Endothelial cell of umbilical vein (primary cell): ENCODE data around the gene CMBL. TPM values are rescaled to one million over a fixed set of nuclear protein-coding genes. Genes with fewer than 3 reads are reported as not detected.

Experiments used
- BruUV-seq: library from RNA; stranded (reverse); fragments of 400-500 nt; replicated peaks from 2 replicates; lab custom pipeline; 2021; lab: Mats Ljungman, UMichigan
- CTCF ChIA-PET: fragments of 300-600, 350-600 bp; sonication (Branson Sonifier 250); formaldehyde crosslinking; loops from one replicate; lab custom pipeline; 2021; ENCODE audit warnings: antibody characterized with exemption, inconsistent platforms; lab: Charles Lee
- POLR2A ChIA-PET: fragments of 300-600, 350-600 bp; sonication (Branson Sonifier 250); formaldehyde crosslinking; loops from one replicate; lab custom pipeline; 2021; ENCODE audit warnings: antibody characterized with exemption, inconsistent platforms; lab: Charles Lee
- DNase-seq: peaks from one replicate; pipeline ENCODE4 v3.0.0-alpha.2; 2011; ENCODE audit warnings: low read depth, low spot score
- FAIRE-seq: peaks from 2 replicates; lab custom pipeline; 2011; peaks lifted over from hg19 to GRCh38; lab: Jason Lieb, UNC
- H2AFZ ChIP-seq: 2 replicates; pipeline ENCODE4 v1.6.0; 2012; ENCODE audit warnings: low read depth, low read length, control low read depth, inconsistent platforms
- H3K27ac ChIP-seq: 2 replicates; pipeline ENCODE4 v1.5.1; 2011; ENCODE audit warnings: low read depth, mild to moderate bottlenecking, control low read depth, low read length, moderate library complexity; ENCODE audit not compliant: insufficient read depth
- H3K27me3 ChIP-seq, 2 experiments: 2 replicates each; pipeline versions ENCODE4 v1.6.0 to v1.6.1; 2011; ENCODE audit warnings: low read length in 2 of 2, mixed read lengths in 1 of 2; ENCODE audit not compliant: control insufficient read depth in 2 of 2, insufficient read depth in 2 of 2
- H3K36me3 ChIP-seq, 2 experiments: 2 replicates in 1 of 2; 3 replicates in 1 of 2; pipeline ENCODE4 v1.5.1; 2011; ENCODE audit warnings: low read length in 2 of 2, mild to moderate bottlenecking in 1 of 2, moderate library complexity in 1 of 2; ENCODE audit not compliant: control insufficient read depth in 2 of 2, insufficient read depth in 2 of 2; ENCODE audit errors: extremely low read depth in 1 of 2
- H3K4me1 ChIP-seq: 3 replicates; pipeline ENCODE4 v1.5.1; 2011; ENCODE audit warnings: mild to moderate bottlenecking, low read length; ENCODE audit not compliant: control insufficient read depth, insufficient read depth; ENCODE audit errors: extremely low read depth
- H3K4me2 ChIP-seq: 2 replicates; pipeline ENCODE4 v1.6.1; 2011; ENCODE audit warnings: low read length, control low read depth, mixed read lengths; ENCODE audit not compliant: insufficient read depth
- H3K4me3 ChIP-seq, 3 experiments: fragments of 200-600 bp in 1 of 3; sonication (generic), shearing (Covaris generic) in 1 of 3; replicated peaks in 1 of 3; 2 replicates each; pipeline ENCODE4 v1.5.1; 2011 to 2016; ENCODE audit warnings: control low read depth in 3 of 3, low read length in 3 of 3, mild to moderate bottlenecking in 2 of 3, inconsistent platforms in 1 of 3, low read depth in 1 of 3, moderate library complexity in 1 of 3; ENCODE audit not compliant: insufficient read depth in 1 of 3
- H3K79me2 ChIP-seq: 2 replicates; pipeline ENCODE4 v1.6.0; 2012; ENCODE audit warnings: low read length, inconsistent platforms; ENCODE audit not compliant: control insufficient read depth, insufficient read depth
- H3K9ac ChIP-seq: replicated peaks from 2 replicates; pipeline ENCODE3; 2011; ENCODE audit warnings: low read length, control low read depth; ENCODE audit not compliant: insufficient read depth; ENCODE audit errors: extremely low read depth
- H3K9me1 ChIP-seq: replicated peaks from 3 replicates; pipeline ENCODE4 v1.6.0; 2011; ENCODE audit warnings: mild to moderate bottlenecking, low read length; ENCODE audit not compliant: control insufficient read depth, insufficient read depth; ENCODE audit errors: extremely low read depth
- H3K9me3 ChIP-seq: replicated peaks from 2 replicates; pipeline ENCODE4 v1.5.1; 2012; ENCODE audit warnings: low read length, inconsistent platforms; ENCODE audit not compliant: control insufficient read depth, insufficient read depth
- H4K20me1 ChIP-seq: replicated peaks from 2 replicates; pipeline ENCODE3; 2011; ENCODE audit warnings: mild to moderate bottlenecking, low read length; ENCODE audit not compliant: control insufficient read depth, insufficient read depth; ENCODE audit errors: extremely low read depth
- FOS ChIP-seq: IDR thresholded peaks from 2 replicates; pipeline ENCODE4 v1.6.1; 2011; ENCODE audit warnings: mild to moderate bottlenecking, low read length, moderate library complexity, borderline replicate concordance; ENCODE audit not compliant: insufficient read depth
- GATA2 ChIP-seq: IDR thresholded peaks from 2 replicates; pipeline ENCODE4 v1.7.0; 2011; ENCODE audit warnings: low read depth, mild to moderate bottlenecking, moderate library complexity, mixed read lengths, low read length; ENCODE audit not compliant: insufficient read length, insufficient read depth
- JUN ChIP-seq: IDR thresholded peaks from 2 replicates; pipeline ENCODE4 v1.6.1; 2011; ENCODE audit warnings: borderline replicate concordance, low read depth; ENCODE audit not compliant: insufficient read length, insufficient read depth
- POLR2A ChIP-seq: IDR thresholded peaks from 2 replicates; pipeline ENCODE4 v1.6.1; 2012; ENCODE audit warnings: low read depth, mild to moderate bottlenecking, control low read depth, low read length
- POLR2AphosphoS5 ChIP-seq: IDR thresholded peaks from 2 replicates; pipeline ENCODE4 v1.6.1; 2012; ENCODE audit warnings: low read depth, mild to moderate bottlenecking, control low read depth, low read length, moderate library complexity; ENCODE audit not compliant: insufficient read depth
- dilution Hi-C: fragments of 300-500 bp; cut with MboI; formaldehyde crosslinking; loops from one replicate; pipeline ENCODE4 v1.15.0; 2019; ENCODE audit warnings: low sequenced_read_pairs; ENCODE audit not compliant: extremely low pct_ligation_motif_present
- intact Hi-C: fragments of 100-400 bp; cut with micrococcal nuclease; formaldehyde crosslinking; loops from one replicate; pipeline ENCODE4 v1.10.0; 2022
- polyA plus RNA-seq, 4 experiments: library from polyadenylated mRNA; depleted of rRNA in 3 of 4; stranded (reverse) in 3 of 4; unstranded in 1 of 4; fragments of >200 nt; gene quantifications; 2 replicates each; pipeline versions ENCODE4 v1.2.1 to v1.2.3, GENCODE V29; 2011 to 2012; ENCODE audit warnings: missing spikeins in 1 of 4
- total RNA-seq: library from RNA; stranded (reverse); gene quantifications from 2 replicates; pipeline ENCODE4 v1.2.3, GENCODE V29; 2021
- TF ChIP-seq, protein P1 (sequence below), 2 donors: IDR thresholded peaks; 1 replicate in 1 of 2; 2 replicates in 1 of 2; pipeline ENCODE4 v1.5.1; 2011; ENCODE audit warnings: low read length in 2 of 2, mild to moderate bottlenecking in 2 of 2, moderate library complexity in 2 of 2, control low read depth in 1 of 2, inconsistent platforms in 1 of 2, low read depth in 1 of 2; ENCODE audit not compliant: insufficient read depth in 1 of 2; ENCODE audit errors: extremely low read depth in 1 of 2

Gene CMBL
- total and polyA plus RNA-seq, 2 donors (not counting 3 experiments of a cell fraction or from before 2014, with no cell fraction given), result 15.9 to 19.8 TPM

DNA sequence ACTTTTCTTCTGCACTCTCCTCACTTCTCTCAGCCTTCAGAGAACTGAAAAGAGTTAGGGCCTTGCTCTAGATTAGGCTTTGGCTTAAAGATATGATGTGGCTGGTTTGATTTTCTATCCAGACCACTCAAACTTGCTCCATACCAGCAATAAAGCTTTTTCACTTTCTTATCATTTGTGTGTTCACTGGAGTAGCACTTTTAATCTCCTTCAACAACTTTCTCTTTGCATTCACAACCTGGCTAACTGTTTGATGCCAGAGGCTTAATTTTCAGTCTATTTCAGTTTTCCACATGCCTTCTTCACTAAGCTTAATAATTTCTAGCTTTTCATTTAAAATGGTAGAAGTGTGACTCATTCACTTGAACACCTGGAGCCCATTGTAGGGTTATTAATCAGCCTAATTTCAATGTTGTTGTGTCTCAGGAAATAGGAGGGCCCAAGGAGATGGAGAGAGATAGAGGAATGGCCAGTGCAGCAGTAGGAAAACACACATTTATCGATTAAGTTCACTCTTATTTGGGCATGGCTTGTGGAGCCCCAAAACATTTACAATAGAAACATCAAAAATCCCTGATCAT is 64.0 kb downstream of the CMBL start:
- Histone ChIP-seq H4K20me1 (no peaks in the 10 kb centered on the region), H3K4me1 (peaks cover 2% of the 10 kb centered on the region), H3K36me3 (no peaks in the 10 kb centered on the region), H2AFZ (no peak overlapping the region), H3K9me1 (no peaks in the 10 kb centered on the region), H3K79me2 (peaks cover 5% of the 10 kb centered on the region), H3K4me2 (no peak overlapping the region), H3K9ac (no peak overlapping the region), H3K4me3 (no peak overlapping the region), H3K27ac (no peak overlapping the region), H3K9me3 (no peaks in the 10 kb centered on the region), H3K27me3 (no peaks in the 10 kb centered on the region)
- ChIA-PET CTCF (no interaction called here), POLR2A (no interaction called here)
- intact Hi-C loops, result no loop called here
- no TSS peak for BruUV-seq
- FAIRE-seq (no peak), DNase-seq (no peak)
- dilution Hi-C loops, result no loop called here
- TF ChIP-seq, protein P1, sequence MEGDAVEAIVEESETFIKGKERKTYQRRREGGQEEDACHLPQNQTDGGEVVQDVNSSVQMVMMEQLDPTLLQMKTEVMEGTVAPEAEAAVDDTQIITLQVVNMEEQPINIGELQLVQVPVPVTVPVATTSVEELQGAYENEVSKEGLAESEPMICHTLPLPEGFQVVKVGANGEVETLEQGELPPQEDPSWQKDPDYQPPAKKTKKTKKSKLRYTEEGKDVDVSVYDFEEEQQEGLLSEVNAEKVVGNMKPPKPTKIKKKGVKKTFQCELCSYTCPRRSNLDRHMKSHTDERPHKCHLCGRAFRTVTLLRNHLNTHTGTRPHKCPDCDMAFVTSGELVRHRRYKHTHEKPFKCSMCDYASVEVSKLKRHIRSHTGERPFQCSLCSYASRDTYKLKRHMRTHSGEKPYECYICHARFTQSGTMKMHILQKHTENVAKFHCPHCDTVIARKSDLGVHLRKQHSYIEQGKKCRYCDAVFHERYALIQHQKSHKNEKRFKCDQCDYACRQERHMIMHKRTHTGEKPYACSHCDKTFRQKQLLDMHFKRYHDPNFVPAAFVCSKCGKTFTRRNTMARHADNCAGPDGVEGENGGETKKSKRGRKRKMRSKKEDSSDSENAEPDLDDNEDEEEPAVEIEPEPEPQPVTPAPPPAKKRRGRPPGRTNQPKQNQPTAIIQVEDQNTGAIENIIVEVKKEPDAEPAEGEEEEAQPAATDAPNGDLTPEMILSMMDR (IDR thresholded peaks at IDR 0.05; ENCODE audit: extremely low read depth in 1 of 2, insufficient read depth in 1 of 2, low read depth in 1 of 2, low read length in 2 of 2), result no peak
- TF ChIP-seq FOS (no peak), JUN (no peak), GATA2 (peak; percentile 14)

GRCh38 chr5:10235350-10235749 is 72.4 kb downstream of the CMBL start:
- ChIA-PET CTCF (no interaction called here), POLR2A (no interaction called here)
- intact Hi-C loops, result no loop called here
- H4K20me1 ChIP-seq, result no peaks in the 10 kb centered on the region
- no peaks in the 10 kb centered on the region for H3K79me2 ChIP-seq
- DNase-seq (no peak), FAIRE-seq (no peak)
- dilution Hi-C loops, result no loop called here
- no TSS peak for BruUV-seq
- H3K27ac ChIP-seq, result no peak overlapping the region
- H3K9me3 ChIP-seq, result no peaks in the 10 kb centered on the region
- peaks cover 2% of the 10 kb centered on the region in 2 experiments for H3K36me3 ChIP-seq
- no peak for TF ChIP-seq POLR2A
- TF ChIP-seq FOS, result no peak
- TF ChIP-seq GATA2, result no peak
- TF ChIP-seq, protein P1 (IDR thresholded peaks at IDR 0.05; ENCODE audit: extremely low read depth in 1 of 2, insufficient read depth in 1 of 2, low read depth in 1 of 2, low read length in 2 of 2), result no peak
- TF ChIP-seq POLR2AphosphoS5, result no peak
- no peak for TF ChIP-seq JUN
- no peaks in the 10 kb centered on the region for H3K27me3 ChIP-seq
- no peak overlapping the region for H2AFZ ChIP-seq
- no peak overlapping the region for H3K4me2 ChIP-seq
- no peaks in the 10 kb centered on the region for H3K4me1 ChIP-seq
- H3K9me1 ChIP-seq, result no peaks in the 10 kb centered on the region
- H3K4me3 ChIP-seq, result no peak overlapping the region
- no peak overlapping the region for H3K9ac ChIP-seq
